ENCODE data around the gene FDX2. TPM values are rescaled to one million over a fixed set of nuclear protein-coding genes. Genes with fewer than 3 reads are reported as not detected.
"Not testable (repeated sequence)": the region's sequence is repeated elsewhere in the genome, so short reads cannot be mapped to it uniquely, and the experiment has no call there.

The FDX2 gene
- total RNA-seq, 1 donor from 2014 or later, result 24.7 TPM

- H3K4me1 Mint-ChIP-seq (ENCODE audit: low read depth), result no peaks in the 10 kb centered on the region
- no peak for TF ChIP-seq CTCF (IDR thresholded peaks at IDR 0.05; ENCODE audit: unreplicated experiment)
- no peaks in the 10 kb centered on the region for H3K9me3 Mint-ChIP-seq (ENCODE audit: low read depth)
- no peak overlapping the region for H3K27ac Mint-ChIP-seq
- H3K4me3 Mint-ChIP-seq (ENCODE audit: low read depth), result no peak overlapping the region
- no peak for DNase-seq (ENCODE audit: low spot score, unreplicated experiment)
- no peaks in the 10 kb centered on the region for H3K36me3 Mint-ChIP-seq (ENCODE audit: insufficient read depth)
- H3K27me3 Mint-ChIP-seq, result peaks cover 52% of the 10 kb centered on the region
Measured at GRCh38 chr19:10283301-10284064, 32.3 kb downstream of the FDX2 start.

GRCh38 chr19:10282043-10282442 lies 33.8 kb downstream of the FDX2 start:
- H3K9me3 Mint-ChIP-seq (ENCODE audit: low read depth), result not testable (repeated sequence)

GRCh38 chr19:10279737-10280442 lies 35.9 kb downstream of the FDX2 start:
- H3K36me3 Mint-ChIP-seq (ENCODE audit: insufficient read depth), result no peaks in the 10 kb centered on the region
- H3K27ac Mint-ChIP-seq, result no peak overlapping the region
- H3K4me1 Mint-ChIP-seq (ENCODE audit: low read depth), result no peaks in the 10 kb centered on the region
- no peak for TF ChIP-seq CTCF (IDR thresholded peaks at IDR 0.05; ENCODE audit: unreplicated experiment)
- no peak for DNase-seq (ENCODE audit: low spot score, unreplicated experiment)
- no peaks in the 10 kb centered on the region for H3K9me3 Mint-ChIP-seq (ENCODE audit: low read depth)
- H3K4me3 Mint-ChIP-seq (ENCODE audit: low read depth), result no peak overlapping the region
- H3K27me3 Mint-ChIP-seq, result peaks cover 21% of the 10 kb centered on the region

More at GRCh38 chr19:10282043-10282442, 33.8 kb downstream of the FDX2 start:
- not testable (repeated sequence) for H3K4me1 Mint-ChIP-seq (ENCODE audit: low read depth); H3K36me3 Mint-ChIP-seq (ENCODE audit: insufficient read depth); H3K27ac Mint-ChIP-seq; H3K4me3 Mint-ChIP-seq (ENCODE audit: low read depth); DNase-seq (ENCODE audit: low spot score, unreplicated experiment)
- H3K27me3 Mint-ChIP-seq, result peaks cover 43% of the 10 kb centered on the region

GRCh38 chr19:10278935-10279334 lies 36.9 kb downstream of the FDX2 start:
- no peak for TF ChIP-seq CTCF (IDR thresholded peaks at IDR 0.05; ENCODE audit: unreplicated experiment)
- H3K27ac Mint-ChIP-seq, result no peak overlapping the region
- peaks cover 26% of the 10 kb centered on the region for H3K27me3 Mint-ChIP-seq
- no peaks in the 10 kb centered on the region for H3K4me1 Mint-ChIP-seq (ENCODE audit: low read depth)
- H3K36me3 Mint-ChIP-seq (ENCODE audit: insufficient read depth), result no peaks in the 10 kb centered on the region
- no peak overlapping the region for H3K4me3 Mint-ChIP-seq (ENCODE audit: low read depth)
- no peak for DNase-seq (ENCODE audit: low spot score, unreplicated experiment)
- no peaks in the 10 kb centered on the region for H3K9me3 Mint-ChIP-seq (ENCODE audit: low read depth)

- Mint-ChIP-seq H3K27me3 (peaks cover 23% of the 10 kb centered on the region), H3K36me3 (ENCODE audit: insufficient read depth) (no peaks in the 10 kb centered on the region), H3K9me3 (ENCODE audit: low read depth) (no peaks in the 10 kb centered on the region), H3K27ac (no peak overlapping the region), H3K4me1 (ENCODE audit: low read depth) (no peaks in the 10 kb centered on the region), H3K4me3 (ENCODE audit: low read depth) (no peak overlapping the region)
- no peak for TF ChIP-seq CTCF (IDR thresholded peaks at IDR 0.05; ENCODE audit: unreplicated experiment)
- no peak for DNase-seq (ENCODE audit: low spot score, unreplicated experiment)
Measured at GRCh38 chr19:10277795-10278589, 37.8 kb downstream of the FDX2 start.
